HG02884 (cell line): ENCODE data around the gene SDR39U1.
A peak's percentile ranks its signal among the peaks of the same experiment; 100 is the strongest.
"Not testable (repeated sequence)": the region's sequence is repeated elsewhere in the genome, so short reads cannot be mapped to it uniquely, and the experiment has no call there.

Source experiments
- ATAC-seq: cut with Tn5 transposase; IDR thresholded peaks from one replicate; pipeline ENCODE4 v1.9.1; 2021; ENCODE audit warnings: mild to moderate bottlenecking, moderate library complexity; ENCODE audit not compliant: unreplicated experiment

The SDR39U1 gene

GRCh38 chr14:24442240-24443052, at the start of gene SDR39U1:
Gene SDR39U1, minus strand, starts transcription at chr14:24442776. Its CDS starts 7 bp downstream, at chr14:24442769.
- ATAC-seq, result peak; percentile 88

GRCh38 chr14:24491586-24492408, 49.2 kb upstream of the SDR39U1 start:
- not testable (repeated sequence) for ATAC-seq

- ATAC-seq, result peak; percentile 59
Observed at GRCh38 chr14:24483604-24484252, 41.2 kb upstream of the SDR39U1 start.

- ATAC-seq, result not testable (repeated sequence)
Observed at GRCh38 chr14:24482699-24483303, 40.2 kb upstream of the SDR39U1 start.

GRCh38 chr14:24481622-24482324, 39.2 kb upstream of the SDR39U1 start:
- peak; percentile 71 for ATAC-seq

GRCh38 chr14:24479999-24480398, 37.4 kb upstream of the SDR39U1 start:
- ATAC-seq, result not testable (repeated sequence)

- no peak for ATAC-seq
Observed at GRCh38 chr14:24475261-24475660, 32.7 kb upstream of the SDR39U1 start.

GRCh38 chr14:24473211-24473610, 30.6 kb upstream of the SDR39U1 start:
- ATAC-seq, result no peak

GRCh38 chr14:24470450-24470849, 27.9 kb upstream of the SDR39U1 start:
- ATAC-seq, result not testable (repeated sequence)

GRCh38 chr14:24465805-24466204, 23.2 kb upstream of the SDR39U1 start:
- no peak for ATAC-seq

GRCh38 chr14:24465368-24465767, 22.8 kb upstream of the SDR39U1 start:
- no peak for ATAC-seq

GRCh38 chr14:24463884-24464785, 21.6 kb upstream of the SDR39U1 start:
- no peak for ATAC-seq

GRCh38 chr14:24463017-24463883, 20.7 kb upstream of the SDR39U1 start:
- no peak for ATAC-seq

- no peak for ATAC-seq
Observed at GRCh38 chr14:24461336-24461735, 18.8 kb upstream of the SDR39U1 start.

GRCh38 chr14:24459331-24459730, 16.8 kb upstream of the SDR39U1 start:
- ATAC-seq, result no peak

GRCh38 chr14:24458736-24459135, 16.2 kb upstream of the SDR39U1 start:
- no peak for ATAC-seq

GRCh38 chr14:24456980-24457379, 14.4 kb upstream of the SDR39U1 start:
- ATAC-seq, result no peak

- ATAC-seq, result not testable (repeated sequence)
Observed at GRCh38 chr14:24450828-24451227, 8.3 kb upstream of the SDR39U1 start.
